Fibroblast of the aortic adventitia (primary cell): ENCODE data around the gene ESPNL. TPM values are rescaled to one million over a fixed set of nuclear protein-coding genes. Genes with fewer than 3 reads are reported as not detected.

Source experiments
- DNase-seq: peaks from one replicate; pipeline ENCODE4 v3.0.0-alpha.2; 2010; ENCODE audit warnings: low read depth
- H3K4me3 ChIP-seq: 2 replicates; pipeline ENCODE4 v1.5.1; 2011; ENCODE audit warnings: low read depth, mild to moderate bottlenecking, control low read depth, low read length, moderate library complexity
- CTCF ChIP-seq: IDR thresholded peaks from 2 replicates; pipeline ENCODE4 v1.5.1; 2011; ENCODE audit warnings: mild to moderate bottlenecking, low read length, control low read depth, inconsistent platforms; ENCODE audit not compliant: insufficient read depth
- total RNA-seq: library from RNA; depleted of rRNA; stranded (reverse); fragments of >200 nt; gene quantifications from 2 replicates; pipeline ENCODE4 v1.2.3, GENCODE V29; 2012; ENCODE audit warnings: low replicate concordance

The ESPNL gene
- total RNA-seq, 1 donor, result 1.4 TPM

- TF ChIP-seq CTCF, result no peak
- no peak overlapping the region for H3K4me3 ChIP-seq
- DNase-seq, result no peak
Measured at GRCh38 chr2:238095143-238095542, 5.0 kb upstream of the ESPNL start.

GRCh38 chr2:238096311-238097011 is 3.7 kb upstream of the ESPNL start:
- no peak for DNase-seq
- no peak for TF ChIP-seq CTCF
- no peak overlapping the region for H3K4me3 ChIP-seq

GRCh38 chr2:238097201-238097987 is 2.7 kb upstream of the ESPNL start:
- TF ChIP-seq CTCF, result no peak
- H3K4me3 ChIP-seq, result no peak overlapping the region
- DNase-seq, result no peak

GRCh38 chr2:238097988-238098871 is 1.9 kb upstream of the ESPNL start:
- TF ChIP-seq CTCF, result no peak

GRCh38 chr2:238098901-238099713 is 1.0 kb upstream of the ESPNL start:
- TF ChIP-seq CTCF, result no peak
- no peak for DNase-seq
- H3K4me3 ChIP-seq, result no peak overlapping the region

More at GRCh38 chr2:238097988-238098871, 1.9 kb upstream of the ESPNL start:
- no peak for DNase-seq
- H3K4me3 ChIP-seq, result no peak overlapping the region

- DNase-seq, result no peak
- TF ChIP-seq CTCF, result no peak
- no peak overlapping the region for H3K4me3 ChIP-seq
Measured at GRCh38 chr2:238099714-238100048, 459 bp upstream of the ESPNL start.
